Heart left ventricle (tissue), 13 donors: Measurements from ENCODE around the gene NPY4R2.
"Not testable (repeated sequence)": the region's sequence is repeated elsewhere in the genome, so short reads cannot be mapped to it uniquely, and the experiment has no call there.

Experiments
- POLR2A ChIP-seq, 2 donors: fragments of 450-650 bp; IDR thresholded peaks; one replicate each; pipeline ENCODE4 v1.6.1; 2017; ENCODE audit warnings: antibody characterized with exemption in 2 of 2, mild to moderate bottlenecking in 2 of 2, moderate library complexity in 2 of 2
- TF ChIP-seq, protein P1 (sequence below), 12 donors: fragments of 200-600 bp; sonication (generic) in 4 of 12; IDR thresholded peaks; one replicate each; pipeline versions ENCODE4 v1.5.0 to v1.8.0; 2018 to 2022; ENCODE audit warnings: antibody characterized with exemption in 12 of 12, mild to moderate bottlenecking in 5 of 12
- donor health status: ischemic (EF 13 %, LVEDD 7.1; RV severe dilation, severe dysfunction).
- donor health status: DM: no; HTN: yes; CAD: no.
- donor health status: DM: no; HTN: no; CAD: no.
- donor health status: ischemic (EF 25% LVEDD 6.9; RV normal size, moderate dysfunction).
- donor health status: ischemic (EF 25% LVEDD 5.7; RV mildly dilated, moderate dysfunction).
- donor health status: ischemic (EF 35%, LVEDD 5.7; RV mildly dilated, moderate dysfunction).
- donor health status: nonischemic (EF 11% LVEDD 7.7; RV severe dilation, severe dysfunction).
- donor health status: DM: yes; HTN: yes; CAD: no.
- donor health status: PGD.
- donor health status: ischemic (EF 29% LVEDD 5.4; RV normal size, mild dysfunction).
- donor health status: nonischemic (EF 23%, LVEDD 6.1; RV moderate dilation, normal function).

DNA sequence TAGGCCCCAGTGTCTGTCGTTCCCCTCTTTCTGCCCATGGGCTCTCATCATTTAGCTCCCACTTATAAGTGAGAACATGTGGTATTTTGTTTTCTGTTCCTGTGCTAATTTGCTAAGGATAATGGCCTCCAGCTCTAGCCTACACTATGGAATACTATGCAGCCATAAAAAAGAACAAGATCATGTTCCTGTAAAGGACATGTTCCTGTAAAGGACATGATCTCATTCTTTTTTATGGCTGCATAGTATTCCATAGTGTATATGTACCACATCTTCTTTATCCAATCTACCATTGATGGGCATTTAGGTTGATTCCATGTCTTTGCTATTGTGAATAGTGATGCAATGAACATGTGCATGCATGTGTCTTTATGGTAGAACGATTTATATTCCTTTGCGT, 19.2 kb downstream of the NPY4R2 start:
- TF ChIP-seq, protein P1, sequence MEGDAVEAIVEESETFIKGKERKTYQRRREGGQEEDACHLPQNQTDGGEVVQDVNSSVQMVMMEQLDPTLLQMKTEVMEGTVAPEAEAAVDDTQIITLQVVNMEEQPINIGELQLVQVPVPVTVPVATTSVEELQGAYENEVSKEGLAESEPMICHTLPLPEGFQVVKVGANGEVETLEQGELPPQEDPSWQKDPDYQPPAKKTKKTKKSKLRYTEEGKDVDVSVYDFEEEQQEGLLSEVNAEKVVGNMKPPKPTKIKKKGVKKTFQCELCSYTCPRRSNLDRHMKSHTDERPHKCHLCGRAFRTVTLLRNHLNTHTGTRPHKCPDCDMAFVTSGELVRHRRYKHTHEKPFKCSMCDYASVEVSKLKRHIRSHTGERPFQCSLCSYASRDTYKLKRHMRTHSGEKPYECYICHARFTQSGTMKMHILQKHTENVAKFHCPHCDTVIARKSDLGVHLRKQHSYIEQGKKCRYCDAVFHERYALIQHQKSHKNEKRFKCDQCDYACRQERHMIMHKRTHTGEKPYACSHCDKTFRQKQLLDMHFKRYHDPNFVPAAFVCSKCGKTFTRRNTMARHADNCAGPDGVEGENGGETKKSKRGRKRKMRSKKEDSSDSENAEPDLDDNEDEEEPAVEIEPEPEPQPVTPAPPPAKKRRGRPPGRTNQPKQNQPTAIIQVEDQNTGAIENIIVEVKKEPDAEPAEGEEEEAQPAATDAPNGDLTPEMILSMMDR (IDR thresholded peaks at IDR 0.05) = not testable (repeated sequence)
- not testable (repeated sequence) for TF ChIP-seq POLR2A (IDR thresholded peaks at IDR 0.05)
